NOMO-1 treated with dmso at 0.1 percent for 144 hours (cell line): Measurements from ENCODE around the gene BCL2L1.
A peak's percentile ranks its signal among the peaks of the same experiment; 100 is the strongest.
"Not testable (repeated sequence)": the region's sequence is repeated elsewhere in the genome, so short reads cannot be mapped to it uniquely, and the experiment has no call there.

ENCODE experiments used
- DNase-seq: peaks from one replicate; lab custom pipeline; 2025; ENCODE audit not compliant: unreplicated experiment; lab: John Stamatoyannopoulos, UW

The BCL2L1 gene

DNA sequence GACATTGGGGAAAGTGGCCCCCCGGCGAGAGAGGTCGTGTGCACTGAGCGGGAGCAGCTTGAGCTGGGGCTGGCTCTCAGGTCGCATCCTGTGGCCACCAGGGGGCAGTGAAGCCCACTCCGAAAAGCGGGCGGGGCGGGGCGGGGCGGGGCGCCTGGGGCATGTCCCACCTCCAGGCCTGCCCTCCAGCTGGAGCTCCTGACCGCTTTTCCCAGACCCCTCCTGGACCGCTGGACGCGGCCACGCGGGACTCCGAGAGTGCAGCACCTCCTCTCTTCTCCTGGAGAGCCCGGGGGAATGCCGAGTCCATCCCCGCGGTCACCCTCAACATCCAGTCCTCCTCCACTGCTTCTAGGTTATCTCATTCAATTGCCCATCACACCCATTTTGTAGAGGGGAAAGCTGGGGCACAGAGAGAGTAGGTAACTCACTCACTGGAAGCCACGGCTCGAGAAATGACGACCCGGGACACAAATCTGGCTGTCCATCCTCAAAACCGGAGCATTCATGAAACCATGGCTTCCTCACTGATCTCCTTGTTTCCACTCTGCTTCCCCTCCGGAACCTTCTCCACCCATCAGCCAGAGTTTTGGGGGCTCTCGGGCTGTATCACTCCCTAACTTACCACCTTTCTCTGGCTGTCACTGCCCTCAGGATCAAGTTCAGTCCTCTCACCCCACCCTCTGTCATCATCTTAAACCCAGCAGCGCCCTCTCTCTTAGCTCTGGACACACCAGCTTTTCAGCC, 60.9 kb downstream of the BCL2L1 start:
- no peak for DNase-seq

DNA sequence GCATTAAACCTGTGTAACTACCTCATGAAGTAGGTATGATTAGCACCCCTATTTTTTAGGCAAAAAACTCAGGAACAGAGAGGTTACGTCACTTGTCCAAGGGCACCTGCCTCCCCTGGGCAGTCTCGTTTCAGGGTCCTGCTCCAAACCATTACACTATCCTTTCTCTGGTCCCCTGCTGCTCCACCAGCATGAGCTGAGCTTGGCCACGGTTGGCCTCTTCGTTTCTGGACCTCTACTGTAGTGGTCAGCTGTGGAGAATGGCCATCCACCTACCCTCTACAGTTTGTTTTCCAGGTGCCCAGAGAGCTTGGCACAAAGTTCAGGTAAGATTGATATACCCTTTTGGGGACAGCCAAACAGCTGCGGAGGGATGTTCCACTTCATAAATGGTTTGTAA, 68.1 kb downstream of the BCL2L1 start:
- no peak for DNase-seq

DNA sequence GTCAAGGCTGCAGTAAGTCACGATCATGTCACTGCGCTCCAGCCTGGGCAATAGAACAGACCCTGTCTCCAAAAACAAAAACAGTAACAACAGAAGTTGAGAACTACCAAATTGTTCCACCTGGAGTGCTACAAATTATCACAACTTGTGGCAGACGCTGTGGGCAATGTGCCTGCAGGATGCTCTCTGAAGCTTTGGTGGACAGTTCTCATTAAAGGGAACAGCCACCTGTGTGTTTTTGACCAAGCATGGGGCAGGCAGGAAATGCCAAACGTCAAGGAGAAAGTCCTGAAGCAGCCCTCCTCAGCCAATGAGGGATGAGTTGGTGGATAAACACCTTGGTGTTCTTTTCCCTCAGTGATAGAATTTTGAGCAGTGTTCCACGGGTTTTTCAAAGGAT, 69.1 kb downstream of the BCL2L1 start:
- no peak for DNase-seq

DNA sequence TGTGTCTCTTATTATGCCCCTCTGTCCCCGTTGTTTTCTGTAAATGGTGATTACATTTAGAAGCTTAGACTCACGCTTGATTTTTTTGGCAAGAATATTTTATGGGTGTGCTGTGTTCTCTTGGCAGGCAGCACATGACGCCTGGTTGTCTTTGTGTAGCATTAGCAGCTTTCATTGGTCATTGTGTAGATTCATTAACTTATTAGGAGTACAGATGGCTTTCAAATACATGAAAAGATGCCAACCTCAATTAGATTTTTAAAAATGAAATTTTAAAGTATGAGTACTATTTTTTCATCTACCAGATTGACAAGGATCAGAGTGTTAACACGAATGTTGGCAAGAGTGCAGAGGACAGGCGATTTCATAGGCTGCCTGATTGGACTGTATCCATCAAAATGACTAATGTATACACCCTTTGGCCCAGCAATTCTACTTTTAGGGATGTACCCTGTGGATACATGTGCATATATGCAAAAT, 69.7 kb downstream of the BCL2L1 start:
- DNase-seq: no peak

DNA sequence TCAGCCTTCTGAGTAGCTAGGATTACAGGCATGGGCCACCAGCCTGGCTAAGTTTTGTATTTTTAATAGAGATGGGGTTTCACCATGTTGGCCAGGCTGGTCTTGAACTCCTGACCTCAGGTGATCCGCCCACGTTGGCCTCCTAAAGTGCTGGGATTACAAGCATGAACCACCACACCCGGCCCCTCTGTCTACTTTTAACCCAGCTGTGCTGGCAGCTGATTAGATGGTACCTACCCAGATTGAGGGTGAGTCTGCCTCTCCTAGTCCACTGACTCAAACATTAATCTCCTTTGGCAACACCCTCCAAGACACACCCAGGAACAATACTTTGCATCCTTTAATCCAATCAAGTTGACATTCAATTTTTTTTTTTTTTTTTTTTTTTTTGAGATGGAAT, 74.6 kb downstream of the BCL2L1 start:
- DNase-seq: not testable (repeated sequence)

DNA sequence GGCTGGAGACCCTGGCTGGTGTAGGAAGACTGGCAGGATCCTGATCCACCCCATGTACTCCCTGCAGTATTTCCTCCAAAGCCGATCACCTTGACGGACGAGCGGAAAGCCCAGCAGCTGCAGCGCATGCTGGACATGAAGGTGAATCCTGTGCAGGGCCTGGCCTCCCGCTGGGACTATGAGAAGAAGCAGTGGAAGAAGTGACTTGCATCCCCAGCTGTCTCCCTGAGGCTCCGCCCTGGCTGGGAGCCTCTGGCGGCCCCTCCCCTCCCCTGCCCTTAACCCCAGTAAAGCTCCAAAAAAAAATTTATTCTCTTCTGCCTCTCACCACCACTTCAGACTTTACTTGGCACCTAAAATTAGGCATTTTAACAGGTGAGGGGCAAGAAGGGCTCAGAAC, 78.0 kb downstream of the BCL2L1 start:
- DNase-seq: no peak

DNA sequence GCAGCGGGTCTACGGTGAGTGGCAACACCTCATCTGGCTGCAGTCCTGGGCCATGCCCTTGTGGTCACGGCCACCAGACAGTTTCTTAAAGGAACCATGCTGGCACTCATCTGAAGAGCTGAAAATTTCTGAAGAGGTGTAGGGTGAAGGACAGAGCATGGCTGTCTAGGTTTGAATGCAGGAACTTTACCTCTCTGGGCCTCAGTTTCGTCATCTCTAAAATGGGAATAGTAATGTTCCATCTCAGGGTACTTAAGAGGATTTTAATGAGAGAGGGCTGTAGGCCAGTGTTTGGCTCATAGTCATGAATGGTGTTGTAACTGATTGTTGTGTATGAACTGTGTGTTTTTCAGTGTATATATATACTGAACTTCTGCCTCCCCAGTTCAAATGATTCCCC, 79.1 kb downstream of the BCL2L1 start:
- no peak for DNase-seq

DNA sequence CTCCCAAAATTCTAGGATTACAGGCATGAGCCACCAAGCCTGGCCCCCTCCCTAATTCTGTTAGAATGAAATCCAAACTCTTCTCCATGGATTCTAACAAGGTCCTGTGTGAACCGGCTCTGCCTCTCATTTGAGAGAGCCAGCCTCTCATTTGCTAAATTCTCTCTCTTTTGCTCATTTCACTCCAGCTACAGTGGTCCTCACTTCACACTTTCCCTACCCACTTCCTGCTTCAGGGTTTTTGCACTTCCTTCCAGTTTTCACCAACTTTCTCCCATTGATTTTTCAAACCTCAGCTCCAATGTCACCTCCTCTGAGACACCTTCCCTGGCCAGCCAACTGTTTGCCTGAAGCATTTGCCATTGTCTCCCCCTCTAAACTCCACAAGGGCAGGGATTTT, 79.8 kb downstream of the BCL2L1 start:
- no peak for DNase-seq

DNA sequence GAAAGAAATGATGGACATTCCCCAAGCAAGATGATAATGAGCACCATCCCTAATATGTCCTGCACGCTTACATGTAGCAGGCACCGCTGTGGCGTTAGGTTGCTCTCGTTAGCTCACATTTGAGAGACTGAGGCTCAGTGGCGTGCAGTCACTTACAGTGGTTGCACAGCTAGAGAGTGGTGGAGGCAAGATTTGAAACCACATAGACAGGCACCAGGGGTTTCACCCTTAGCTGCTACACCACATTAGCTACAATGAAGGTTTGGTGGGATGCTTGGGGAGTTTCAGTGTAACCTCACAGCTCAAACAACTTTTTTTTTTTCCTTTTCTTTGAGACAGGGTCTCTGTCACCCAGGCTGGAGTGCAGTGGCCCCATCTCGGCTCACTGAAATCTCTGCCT, 81.3 kb downstream of the BCL2L1 start:
- DNase-seq: no peak

DNA sequence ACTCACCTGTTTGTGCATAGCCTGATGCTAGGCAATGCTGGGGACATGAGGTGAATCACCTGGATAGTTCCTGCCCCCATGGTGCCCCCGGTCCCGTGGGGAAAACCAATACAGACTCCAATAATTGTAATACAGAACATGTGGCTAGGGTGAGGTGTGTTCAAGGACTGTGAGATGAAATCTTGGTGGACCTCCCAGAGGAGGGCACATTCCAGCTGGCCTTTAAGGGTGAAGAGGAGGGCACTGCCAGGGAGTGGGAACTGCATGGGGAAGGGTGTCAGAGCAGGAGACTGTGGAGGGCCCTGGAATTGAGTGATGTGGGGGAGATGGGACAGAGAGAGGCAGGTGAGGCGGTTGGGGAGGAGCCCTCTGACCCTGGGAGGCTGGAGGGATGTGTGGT, 82.4 kb downstream of the BCL2L1 start:
- no peak for DNase-seq

DNA sequence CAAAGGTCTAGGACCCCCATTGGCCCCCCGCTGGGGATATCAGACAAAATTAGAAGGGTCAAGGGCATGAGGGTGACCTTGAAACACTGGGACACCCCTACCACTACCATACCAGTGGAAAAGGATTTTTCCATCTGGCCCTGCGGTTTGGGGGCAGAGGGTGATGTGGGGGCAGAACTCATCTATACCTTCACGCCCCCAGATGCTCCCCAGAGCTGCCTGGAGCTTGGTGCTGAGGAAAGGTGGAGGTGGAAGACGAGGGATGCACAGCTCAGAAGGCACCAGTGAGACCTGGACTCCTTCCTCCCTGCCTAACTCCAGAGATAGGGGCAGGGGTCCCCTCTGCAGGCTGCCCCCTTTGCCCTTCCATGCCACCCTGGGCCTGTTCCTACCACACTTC, 83.9 kb downstream of the BCL2L1 start:
- DNase-seq: no peak

DNA sequence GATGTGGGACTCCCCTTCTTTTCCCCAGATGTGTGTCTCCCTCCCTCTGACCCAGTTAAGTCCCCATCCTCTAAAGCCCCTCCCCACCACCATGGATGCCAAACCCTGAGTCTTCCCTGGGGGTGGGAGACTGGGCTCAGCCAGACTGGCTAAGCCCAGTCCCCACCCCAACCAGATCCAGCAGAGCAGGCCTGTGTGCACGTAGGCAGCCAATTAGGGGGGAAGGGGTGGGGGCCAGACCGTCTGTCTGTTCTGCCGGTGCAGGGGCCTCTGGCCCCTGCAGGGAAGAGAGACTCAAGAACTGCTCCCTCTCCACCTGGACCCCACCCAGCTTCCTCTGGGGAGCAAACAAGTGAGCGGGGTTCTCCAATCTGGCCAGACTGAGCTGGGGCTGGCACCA, 84.4 kb downstream of the BCL2L1 start:
- no peak for DNase-seq

DNA sequence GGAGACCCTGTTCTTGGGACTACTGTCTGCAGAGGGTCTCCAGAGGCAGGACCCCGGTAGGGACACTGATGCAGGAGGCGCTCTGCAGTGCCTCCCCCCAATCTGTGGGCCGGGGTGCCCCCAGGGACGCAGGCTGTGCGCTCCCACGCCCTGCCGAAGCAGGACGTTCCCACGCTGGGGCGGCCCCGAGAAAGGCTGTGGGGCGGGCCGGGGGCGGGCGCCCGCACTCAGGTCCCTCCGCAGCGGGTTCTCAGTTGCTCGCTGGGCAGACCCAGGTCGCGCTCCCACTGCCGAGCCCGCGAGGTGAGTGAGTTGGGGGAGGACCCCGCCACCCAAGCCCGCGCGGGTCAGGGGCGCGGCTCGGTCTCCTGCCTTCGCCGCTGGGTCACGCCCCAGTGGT, 85.0 kb downstream of the BCL2L1 start, which contains the start of gene COX4I2:
Gene COX4I2 (plus strand): TSS at position 253 of the 400 bp plus-strand sequence. CDS start 1,106 bp downstream, outside the sequence.
- no peak for DNase-seq

DNA sequence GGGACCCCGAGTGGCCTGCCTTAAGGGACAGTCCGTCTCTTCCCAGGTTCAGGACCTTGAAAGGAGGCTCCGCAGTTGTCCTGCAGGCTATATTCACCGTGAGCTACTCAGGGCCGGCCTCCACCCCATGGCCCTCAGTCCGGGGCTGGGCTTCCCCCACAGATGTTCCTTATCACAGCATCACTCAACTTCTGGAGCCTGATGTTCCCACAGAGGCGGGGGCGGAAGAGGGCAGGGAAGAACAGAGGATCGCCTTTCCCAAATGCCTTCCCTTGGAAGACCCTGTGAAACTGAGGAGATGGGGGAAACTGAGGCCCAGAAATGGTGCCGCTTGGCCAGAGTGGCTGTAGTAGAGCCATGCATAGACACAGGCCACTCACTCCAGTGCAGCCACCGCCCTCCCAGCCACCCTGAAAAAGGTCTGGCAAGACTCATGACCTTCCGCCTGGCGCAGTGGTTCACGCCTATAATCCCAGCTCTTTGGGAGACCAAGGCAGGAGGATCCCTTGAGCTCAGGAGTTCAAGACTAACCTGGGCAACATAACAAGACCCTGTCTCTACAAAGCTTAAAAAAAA, 89.2 kb downstream of the BCL2L1 start:
- no peak for DNase-seq

DNA sequence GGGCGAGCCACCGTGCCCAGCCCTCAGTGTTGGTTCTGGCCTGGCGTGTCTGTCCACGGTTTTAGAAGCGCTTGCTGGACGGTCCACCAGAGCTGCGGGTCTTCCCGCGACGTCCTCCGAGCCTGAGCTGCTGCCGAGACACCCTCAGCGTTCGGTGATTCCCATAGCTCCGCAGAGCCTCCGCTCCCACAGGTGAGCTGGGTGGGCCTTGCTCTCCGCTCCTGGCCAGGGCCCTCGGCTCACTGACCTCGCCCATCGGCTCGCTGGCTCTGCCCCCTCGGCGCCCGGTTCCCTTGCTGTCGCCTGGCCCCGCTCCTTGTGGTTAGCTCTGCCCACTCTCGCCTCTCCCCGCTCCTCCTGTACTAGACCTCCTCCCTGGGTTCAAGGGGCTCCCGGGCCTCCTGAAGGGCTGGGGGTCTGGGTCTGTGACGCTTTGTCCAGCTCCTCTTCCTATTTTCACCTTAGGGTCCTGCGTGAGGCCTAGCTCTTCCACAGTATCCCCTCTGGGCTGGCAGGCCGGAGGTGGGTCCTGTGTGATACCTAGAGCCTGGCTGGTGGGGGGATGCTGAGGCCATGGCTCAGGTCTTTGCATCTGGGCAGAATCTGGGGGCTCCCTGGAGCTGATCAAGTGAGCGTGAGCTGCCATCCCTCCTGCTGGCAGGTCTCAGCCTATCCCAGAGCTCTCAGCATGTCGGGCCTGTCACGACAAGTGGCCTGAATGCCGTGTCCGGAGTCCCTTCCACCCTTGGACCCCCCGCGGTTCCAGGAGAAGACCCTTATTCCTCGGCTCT, 89.9 kb downstream of the BCL2L1 start:
- no peak for DNase-seq

DNA sequence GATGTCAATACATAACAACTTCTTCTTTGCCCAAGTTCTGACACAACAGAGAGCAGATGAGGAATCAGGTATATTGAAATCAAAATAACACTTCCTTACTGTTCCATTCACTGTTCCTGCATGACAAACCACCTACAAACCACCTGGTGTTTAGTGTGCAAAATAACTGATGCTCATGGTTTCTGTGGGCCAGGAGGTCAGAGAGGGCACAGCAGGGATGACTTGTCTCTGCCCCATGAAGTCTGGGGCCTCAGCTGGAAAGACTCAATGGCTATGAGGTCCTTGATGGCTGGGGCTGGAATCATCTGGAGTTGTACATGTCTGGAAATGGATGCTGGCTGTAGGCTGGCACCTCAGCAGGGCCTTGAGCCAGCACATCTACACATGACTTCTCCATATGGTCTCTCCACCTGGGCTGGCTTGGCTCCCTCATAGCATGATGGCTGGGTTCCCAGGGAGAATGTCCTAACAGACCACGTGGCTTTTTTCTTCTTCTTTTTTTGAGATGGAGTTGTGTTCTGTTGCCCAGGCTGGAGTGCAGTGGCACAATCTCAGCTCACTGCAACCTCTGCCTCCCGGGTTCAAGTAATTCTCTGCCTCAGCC, 92.4 kb downstream of the BCL2L1 start:
- no peak for DNase-seq

DNA sequence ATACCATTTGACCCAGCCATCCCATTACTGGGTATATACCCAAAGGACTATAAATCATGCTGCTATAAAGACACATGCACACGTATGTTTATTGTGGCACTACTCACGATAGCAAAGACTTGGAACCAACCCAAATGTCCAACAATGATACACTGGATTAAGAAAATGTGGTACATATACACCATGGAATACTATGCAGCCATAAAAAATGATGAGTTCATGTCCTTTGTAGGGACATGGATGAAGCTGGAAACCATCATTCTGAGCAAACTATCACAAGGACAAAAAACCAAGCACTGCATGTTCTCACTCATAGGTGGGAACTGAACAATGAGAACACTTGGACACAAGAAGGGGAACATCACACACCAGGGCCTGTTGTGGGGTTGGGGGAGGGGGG, 94.6 kb downstream of the BCL2L1 start:
- DNase-seq: not testable (repeated sequence)

DNA sequence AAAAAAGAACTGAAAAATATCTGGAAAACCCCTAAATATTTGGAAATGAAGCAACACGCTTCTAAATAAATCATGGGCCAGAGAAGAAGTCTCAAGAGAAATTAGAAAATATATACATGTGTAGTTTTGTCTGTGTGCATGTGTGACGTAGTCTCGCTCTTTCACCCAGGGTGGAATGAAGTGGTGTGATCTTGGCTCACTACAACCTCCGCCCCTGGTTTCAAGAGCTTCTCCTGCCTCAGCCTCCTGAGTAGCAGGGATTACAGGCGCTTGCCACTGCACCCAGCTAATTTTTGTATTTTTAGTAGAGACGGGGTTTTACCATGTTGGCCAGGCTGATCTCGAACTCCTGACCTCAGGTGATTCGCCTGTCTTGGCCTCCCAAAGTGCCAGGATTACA, 96.1 kb downstream of the BCL2L1 start:
- not testable (repeated sequence) for DNase-seq

DNA sequence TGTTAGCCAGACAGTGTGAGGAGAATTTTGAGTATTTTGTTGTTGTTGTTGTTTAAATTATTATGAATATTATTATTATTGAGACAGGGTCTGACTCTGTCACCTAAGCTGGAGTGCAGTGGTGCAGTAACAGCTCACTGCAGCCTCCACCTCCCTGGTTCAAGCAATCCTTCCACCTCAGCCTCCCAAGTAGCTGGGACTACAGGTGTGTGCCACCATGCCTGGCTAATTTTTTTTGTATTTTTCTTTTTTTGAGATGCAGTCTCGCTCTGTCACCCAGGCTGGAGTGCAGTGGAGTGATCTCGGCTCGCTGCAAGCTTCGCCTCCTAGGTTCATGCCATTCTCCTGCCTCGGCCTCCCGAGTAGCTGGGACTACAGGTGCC, 99.6 kb downstream of the BCL2L1 start:
- DNase-seq: not testable (repeated sequence)

DNA sequence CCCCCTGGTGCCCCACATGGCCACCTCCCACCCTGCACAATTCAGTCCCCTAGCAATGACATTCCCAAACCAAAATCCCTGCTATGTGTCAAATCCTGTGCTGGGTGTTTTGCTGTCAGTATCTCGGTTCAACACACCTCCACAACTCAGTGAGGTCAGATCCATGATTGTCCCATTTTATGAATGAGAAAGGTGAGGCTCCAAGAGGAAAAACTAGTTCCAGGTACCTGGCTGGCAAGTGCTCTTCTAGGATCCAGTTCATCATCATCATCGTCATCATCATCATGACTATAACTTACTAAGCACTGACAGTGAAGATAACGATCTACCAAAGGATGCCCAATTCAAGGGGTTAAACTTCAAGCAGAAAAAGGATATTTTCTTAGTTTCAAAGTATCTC, 102.4 kb downstream of the BCL2L1 start:
- no peak for DNase-seq

DNA sequence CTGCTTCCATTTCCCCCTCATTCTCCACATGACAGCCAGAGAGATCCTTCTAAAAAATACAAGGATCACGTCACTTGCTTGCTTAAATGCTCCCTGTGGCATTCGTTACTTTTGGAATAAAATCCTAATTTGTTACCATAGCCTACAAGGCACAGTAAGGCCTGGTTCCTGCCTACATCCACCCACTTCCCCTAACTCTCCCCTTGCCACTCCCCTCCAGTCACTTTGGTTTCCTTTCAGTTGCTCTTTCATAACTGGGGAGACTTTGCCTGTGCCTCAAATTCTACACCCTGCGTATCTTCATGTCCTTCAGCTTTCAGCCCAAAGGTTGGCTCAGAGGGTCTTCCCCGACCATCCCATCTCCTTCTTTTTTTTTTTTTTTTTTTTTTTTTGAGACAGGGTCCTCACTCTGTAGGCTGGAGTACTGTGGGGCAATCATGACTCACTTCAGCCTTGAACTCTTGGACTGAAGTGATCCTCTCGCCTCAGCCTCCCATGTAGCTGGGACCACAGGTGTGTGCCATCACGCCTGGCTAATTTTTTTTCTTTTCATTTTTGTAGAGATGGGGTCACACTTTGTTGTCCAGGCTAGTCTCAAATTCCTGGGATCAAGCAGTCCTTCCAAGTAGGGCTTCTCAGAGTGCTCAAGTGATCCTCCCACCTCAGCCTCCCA, 105.1 kb downstream of the BCL2L1 start:
- peak; percentile 98 for DNase-seq
